Astrocyte of the spinal cord (primary cell): ENCODE data around the gene TOMM40L.

Experiments used
- DNase-seq: peaks from one replicate; pipeline ENCODE4 v3.0.0; 2011; ENCODE audit warnings: low read depth, low spot score
- H3K4me3 ChIP-seq: 2 replicates; pipeline ENCODE4 v1.5.1; 2011; ENCODE audit warnings: low read depth, mild to moderate bottlenecking, low read length, moderate library complexity
- in situ Hi-C: cut with HindIII; loops from 2 replicates; pipeline ENCODE4 v1.10.0; 2017; ENCODE audit warnings: low sequenced_read_pairs
- TF ChIP-seq, protein P1 (sequence below): IDR thresholded peaks from 2 replicates; pipeline ENCODE4 v1.5.1; 2012; ENCODE audit warnings: low read depth, mild to moderate bottlenecking, low read length, inconsistent platforms

The TOMM40L gene

DNA sequence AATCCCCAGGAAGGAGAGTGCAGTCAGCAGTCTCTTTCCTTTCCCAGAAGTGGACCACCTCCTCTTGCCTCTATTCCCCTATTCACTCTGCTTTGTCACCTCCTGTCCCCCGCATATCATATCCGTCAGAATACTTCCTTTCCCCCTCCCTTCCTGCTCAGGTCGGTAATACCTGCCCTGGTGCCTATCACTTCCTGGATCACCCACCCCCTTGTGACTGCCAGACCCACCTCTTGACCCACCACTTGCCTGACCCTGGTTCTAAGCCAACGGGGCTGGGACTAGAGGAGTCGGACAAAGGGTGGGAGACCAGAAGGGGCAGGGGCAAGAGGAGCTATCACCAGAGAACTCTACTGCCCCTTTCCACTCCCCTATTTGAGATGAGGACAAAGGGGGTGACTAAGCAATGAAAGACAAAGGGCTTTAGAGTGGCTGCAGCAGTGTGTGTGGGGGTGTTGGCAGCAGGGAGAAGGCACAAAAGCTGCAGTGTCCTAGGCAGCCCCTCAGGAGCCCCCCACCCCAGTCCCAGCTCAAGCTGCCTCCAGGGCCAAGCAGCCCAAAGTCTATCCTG, 25.4 kb upstream of the TOMM40L start:
- DNase-seq: no peak
- in situ Hi-C loops: loop anchor here (25.0 kb wide), 1 partner anchor 162 kb away; the partner anchor contains the start of gene CFAP126
- no peak overlapping the region for H3K4me3 ChIP-seq
- TF ChIP-seq, protein P1, sequence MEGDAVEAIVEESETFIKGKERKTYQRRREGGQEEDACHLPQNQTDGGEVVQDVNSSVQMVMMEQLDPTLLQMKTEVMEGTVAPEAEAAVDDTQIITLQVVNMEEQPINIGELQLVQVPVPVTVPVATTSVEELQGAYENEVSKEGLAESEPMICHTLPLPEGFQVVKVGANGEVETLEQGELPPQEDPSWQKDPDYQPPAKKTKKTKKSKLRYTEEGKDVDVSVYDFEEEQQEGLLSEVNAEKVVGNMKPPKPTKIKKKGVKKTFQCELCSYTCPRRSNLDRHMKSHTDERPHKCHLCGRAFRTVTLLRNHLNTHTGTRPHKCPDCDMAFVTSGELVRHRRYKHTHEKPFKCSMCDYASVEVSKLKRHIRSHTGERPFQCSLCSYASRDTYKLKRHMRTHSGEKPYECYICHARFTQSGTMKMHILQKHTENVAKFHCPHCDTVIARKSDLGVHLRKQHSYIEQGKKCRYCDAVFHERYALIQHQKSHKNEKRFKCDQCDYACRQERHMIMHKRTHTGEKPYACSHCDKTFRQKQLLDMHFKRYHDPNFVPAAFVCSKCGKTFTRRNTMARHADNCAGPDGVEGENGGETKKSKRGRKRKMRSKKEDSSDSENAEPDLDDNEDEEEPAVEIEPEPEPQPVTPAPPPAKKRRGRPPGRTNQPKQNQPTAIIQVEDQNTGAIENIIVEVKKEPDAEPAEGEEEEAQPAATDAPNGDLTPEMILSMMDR: no peak

DNA sequence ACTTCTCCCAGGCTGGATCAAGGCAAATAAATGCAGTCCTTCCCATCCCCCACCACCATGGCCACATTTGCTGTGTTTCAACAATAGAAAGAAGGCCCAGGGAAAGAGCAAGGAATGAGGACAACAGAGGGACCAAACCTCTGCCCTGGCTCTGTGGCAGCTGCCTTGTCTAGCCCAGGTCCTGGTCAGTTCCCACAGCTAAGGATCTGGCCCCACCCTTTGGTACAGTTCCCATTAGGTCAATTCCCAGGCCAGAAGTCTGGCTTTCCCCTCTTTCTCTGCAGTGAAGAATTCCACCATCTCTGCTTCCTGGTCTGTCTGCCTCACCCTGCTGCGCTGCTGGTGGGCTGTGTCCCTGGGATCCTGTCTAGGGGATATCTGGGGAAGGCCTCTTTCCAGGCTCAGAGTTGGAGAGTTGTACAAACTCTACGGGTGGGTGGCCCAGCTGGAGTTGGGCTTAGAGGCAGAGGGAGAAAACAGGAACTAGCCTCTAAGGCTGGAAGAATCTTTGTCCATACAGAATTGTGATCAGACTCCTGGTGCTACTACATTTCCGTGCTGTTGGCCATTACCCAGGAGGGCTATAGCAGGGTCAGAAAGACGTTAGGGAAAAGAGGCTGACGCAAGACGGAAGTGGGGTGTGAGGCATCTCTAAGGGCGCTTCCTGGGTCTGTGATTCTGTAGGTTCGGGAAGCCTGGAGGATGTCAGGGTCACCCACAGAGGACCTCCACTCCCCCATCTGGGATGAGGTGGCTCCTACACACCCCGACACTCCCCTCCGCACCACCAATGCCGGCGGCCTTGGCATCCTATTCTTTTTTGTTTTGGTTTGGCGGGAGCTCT, 24.6 kb upstream of the TOMM40L start:
- TF ChIP-seq, protein P1: no peak
- in situ Hi-C loops: loop anchor here (25.0 kb wide), 1 partner anchor 161 kb away; the partner anchor contains the start of gene CFAP126
- peak; percentile 24 for DNase-seq
- H3K4me3 ChIP-seq: peak overlapping the region; percentile 63

DNA sequence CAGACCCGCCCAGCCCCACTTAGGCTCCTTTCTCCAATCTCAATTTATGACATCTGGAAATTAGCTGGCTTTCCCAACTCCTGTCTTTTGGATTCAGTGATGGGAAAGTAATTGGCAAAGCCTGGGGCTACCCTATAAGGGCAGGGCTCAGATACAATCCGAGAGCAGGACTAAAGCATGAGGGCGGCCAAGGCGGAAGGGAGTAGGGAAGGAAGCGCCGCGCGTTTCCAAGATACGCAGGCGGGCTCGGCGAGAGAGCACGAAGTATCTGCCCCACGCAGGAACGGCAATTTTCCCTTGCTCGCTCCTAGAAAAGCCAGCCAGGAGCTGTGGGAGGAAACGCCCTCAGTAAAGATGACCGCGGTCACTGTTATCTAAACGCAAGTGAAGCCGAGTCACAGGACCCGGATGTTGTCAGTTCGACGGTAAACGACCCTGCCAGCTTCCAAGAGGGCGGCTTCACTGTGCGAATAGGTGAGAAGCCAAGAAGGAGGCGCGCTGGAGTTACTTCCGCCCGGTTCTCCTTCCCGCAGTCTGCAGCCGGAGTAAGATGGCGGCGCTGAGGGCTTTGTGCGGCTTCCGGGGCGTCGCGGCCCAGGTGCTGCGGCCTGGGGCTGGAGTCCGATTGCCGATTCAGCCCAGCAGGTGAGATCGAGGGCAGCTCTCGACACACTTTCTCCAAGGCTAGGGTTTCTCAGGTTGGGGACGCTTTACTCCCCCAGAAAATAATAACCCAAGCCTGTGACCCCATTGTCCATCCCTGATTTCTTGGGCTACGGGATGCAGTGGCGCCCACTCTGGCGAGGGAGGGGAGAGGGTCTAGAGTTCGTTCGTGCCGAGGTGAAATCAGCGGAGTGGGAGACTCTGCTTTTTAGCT, 23.8 kb upstream of the TOMM40L start, which contains the start of gene NDUFS2:
Gene NDUFS2, plus strand, starts transcription at position 532 of the 877 bp plus-strand sequence. Its CDS starts 19 bp downstream, at position 551.
- H3K4me3 ChIP-seq: peak within 1 kb of the TSS; percentile 63
- TF ChIP-seq, protein P1: peak; percentile 34
- in situ Hi-C loops: loop anchor here (25.0 kb wide), 1 partner anchor 160 kb away; the partner anchor contains the start of gene CFAP126
- peak; percentile 99 for DNase-seq

DNA sequence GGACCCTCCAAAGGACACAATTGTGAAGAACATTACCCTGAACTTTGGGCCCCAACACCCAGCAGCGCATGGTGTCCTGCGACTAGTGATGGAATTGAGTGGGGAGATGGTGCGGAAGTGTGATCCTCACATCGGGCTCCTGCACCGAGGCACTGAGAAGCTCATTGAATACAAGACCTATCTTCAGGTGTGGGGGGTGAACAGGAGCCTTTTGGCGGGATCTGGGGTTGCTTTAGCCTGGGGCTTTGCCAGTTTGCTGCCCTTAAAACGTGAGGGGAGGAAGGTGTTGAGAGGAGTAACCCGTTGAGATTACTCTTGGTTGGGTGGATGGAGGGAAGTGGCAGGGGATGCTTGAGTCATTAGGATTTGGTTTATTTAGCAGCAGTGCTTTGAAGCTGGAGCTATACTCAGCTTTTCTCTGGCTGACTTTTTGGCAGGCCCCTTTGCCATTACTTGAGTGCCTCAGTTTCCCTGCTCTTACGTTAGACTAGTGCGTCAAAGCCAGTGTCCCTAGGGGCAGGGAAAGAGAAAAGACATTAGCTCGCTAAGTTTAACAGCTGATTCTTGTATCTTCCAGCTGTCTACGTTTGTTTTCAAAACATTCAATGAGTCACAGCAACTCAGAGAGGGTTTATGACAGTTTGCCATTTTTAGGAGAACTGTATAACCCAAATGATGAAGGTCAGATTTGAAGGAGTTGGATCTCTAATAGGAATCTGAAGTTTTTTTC, 19.3 kb upstream of the TOMM40L start:
- H3K4me3 ChIP-seq: no peak overlapping the region
- TF ChIP-seq, protein P1: no peak
- DNase-seq: no peak
- in situ Hi-C loops: loop anchor here (25.0 kb wide), 1 partner anchor 156 kb away; the partner anchor contains the start of gene CFAP126

DNA sequence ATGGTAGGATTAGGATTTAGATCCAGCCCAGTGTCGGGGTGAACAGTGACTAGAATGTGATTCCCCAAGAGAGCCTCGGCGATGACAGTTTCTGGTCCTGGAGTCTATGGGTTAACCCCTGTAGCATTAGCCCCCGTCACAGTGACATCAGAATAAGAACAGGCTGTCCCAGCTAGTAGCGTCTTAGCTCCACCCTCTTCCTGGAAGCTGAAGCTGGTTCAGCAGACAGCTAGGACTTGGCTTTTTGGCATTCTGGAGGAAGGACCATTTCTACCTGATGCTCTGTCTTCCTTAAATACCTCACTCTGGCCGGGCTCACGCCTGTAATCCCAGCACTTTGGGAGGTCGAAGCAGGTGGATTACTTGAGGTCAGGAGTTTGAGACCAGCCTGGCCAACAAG, 18.7 kb upstream of the TOMM40L start:
- no peak for DNase-seq
- in situ Hi-C loops: loop anchor here (25.0 kb wide), 1 partner anchor 155 kb away; the partner anchor contains the start of gene CFAP126
- no peak overlapping the region for H3K4me3 ChIP-seq
- TF ChIP-seq, protein P1: no peak
